Memory B cell (primary cell): Measurements from ENCODE around the gene SLC25A43.
"Not testable (repeated sequence)": the region's sequence is repeated elsewhere in the genome, so short reads cannot be mapped to it uniquely, and the experiment has no call there.

Experiments used
- ATAC-seq: fragments of 150-1000 bp; cut with Tn5 transposase; 2 replicates; pipeline ENCODE4 v1.10.0; 2021; ENCODE audit warnings: low read depth, mild to moderate bottlenecking, moderate library complexity
- DNase-seq, 2 donors: peaks; one replicate each; pipeline ENCODE4 v3.0.0; 2022; ENCODE audit warnings: low spot score in 2 of 2
- H3K27ac Mint-ChIP-seq: one replicate; pipeline ENCODE4 v1.8.0; 2022; ENCODE audit warnings: mild to moderate bottlenecking, moderate library complexity, mixed read lengths
- H3K27me3 Mint-ChIP-seq: one replicate; pipeline ENCODE4 v1.8.0; 2022; ENCODE audit warnings: mixed read lengths
- H3K36me3 Mint-ChIP-seq: one replicate; pipeline ENCODE4 v1.8.0; 2022; ENCODE audit warnings: mild to moderate bottlenecking, mixed read lengths
- H3K4me1 Mint-ChIP-seq: one replicate; pipeline ENCODE4 v1.8.0; 2022; ENCODE audit warnings: mixed read lengths
- H3K4me3 Mint-ChIP-seq: one replicate; pipeline ENCODE4 v1.8.0; 2022; ENCODE audit warnings: mild to moderate bottlenecking, moderate library complexity, mixed read lengths
- H3K9me3 Mint-ChIP-seq: one replicate; pipeline ENCODE4 v1.8.0; 2022; ENCODE audit warnings: mixed read lengths

Gene SLC25A43

DNA sequence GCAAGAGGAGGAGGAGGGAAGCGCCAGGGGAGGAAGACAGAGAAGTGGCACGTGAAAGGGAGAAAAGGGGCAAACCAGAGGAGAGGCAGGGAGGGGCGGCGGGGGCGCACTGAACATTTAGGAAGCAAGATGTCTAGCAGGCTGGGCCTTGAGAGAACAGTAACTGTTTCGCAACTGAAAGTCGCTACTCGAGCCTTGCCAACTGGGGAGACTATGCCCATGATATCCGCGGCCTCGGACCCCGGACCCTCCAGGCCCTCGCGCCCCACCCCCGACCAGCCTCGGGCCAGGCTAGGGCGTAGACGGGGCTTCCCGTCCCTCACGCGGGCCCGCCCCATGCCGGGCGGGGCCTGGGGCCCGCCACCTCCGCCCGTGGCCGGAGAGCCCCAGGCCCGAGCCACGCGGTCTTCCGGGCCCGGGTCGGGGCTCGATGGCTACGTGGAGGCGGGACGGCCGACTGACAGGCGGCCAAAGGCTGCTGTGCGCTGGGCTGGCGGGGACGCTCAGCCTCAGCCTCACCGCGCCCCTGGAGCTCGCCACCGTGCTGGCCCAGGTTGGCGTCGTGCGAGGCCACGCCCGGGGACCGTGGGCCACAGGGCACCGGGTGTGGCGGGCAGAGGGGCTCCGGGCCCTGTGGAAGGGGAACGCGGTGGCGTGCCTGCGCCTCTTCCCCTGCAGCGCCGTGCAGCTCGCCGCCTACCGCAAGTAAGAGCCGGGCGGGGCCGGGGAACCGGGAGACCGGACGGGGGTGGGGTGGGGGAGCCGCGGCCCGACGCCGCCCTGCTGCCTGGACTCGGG is at the start of gene SLC25A43:
TSS of gene SLC25A43 (plus strand) at position 363 of the 798 bp plus-strand sequence. CDS start at position 431, 68 bp downstream.
- peak within 1 kb of the TSS; percentile 99 for H3K4me3 Mint-ChIP-seq
- ATAC-seq: peak; percentile 81
- H3K9me3 Mint-ChIP-seq: no peaks in the 10 kb centered on the region
- peak; percentile 4 to 26 for DNase-seq
- no peaks in the 10 kb centered on the region for H3K27me3 Mint-ChIP-seq
- no peaks in the 10 kb centered on the region for H3K36me3 Mint-ChIP-seq
- peaks cover 20% of the 10 kb centered on the region for H3K4me1 Mint-ChIP-seq
- H3K27ac Mint-ChIP-seq: peak within 1 kb of the TSS; percentile 95

DNA sequence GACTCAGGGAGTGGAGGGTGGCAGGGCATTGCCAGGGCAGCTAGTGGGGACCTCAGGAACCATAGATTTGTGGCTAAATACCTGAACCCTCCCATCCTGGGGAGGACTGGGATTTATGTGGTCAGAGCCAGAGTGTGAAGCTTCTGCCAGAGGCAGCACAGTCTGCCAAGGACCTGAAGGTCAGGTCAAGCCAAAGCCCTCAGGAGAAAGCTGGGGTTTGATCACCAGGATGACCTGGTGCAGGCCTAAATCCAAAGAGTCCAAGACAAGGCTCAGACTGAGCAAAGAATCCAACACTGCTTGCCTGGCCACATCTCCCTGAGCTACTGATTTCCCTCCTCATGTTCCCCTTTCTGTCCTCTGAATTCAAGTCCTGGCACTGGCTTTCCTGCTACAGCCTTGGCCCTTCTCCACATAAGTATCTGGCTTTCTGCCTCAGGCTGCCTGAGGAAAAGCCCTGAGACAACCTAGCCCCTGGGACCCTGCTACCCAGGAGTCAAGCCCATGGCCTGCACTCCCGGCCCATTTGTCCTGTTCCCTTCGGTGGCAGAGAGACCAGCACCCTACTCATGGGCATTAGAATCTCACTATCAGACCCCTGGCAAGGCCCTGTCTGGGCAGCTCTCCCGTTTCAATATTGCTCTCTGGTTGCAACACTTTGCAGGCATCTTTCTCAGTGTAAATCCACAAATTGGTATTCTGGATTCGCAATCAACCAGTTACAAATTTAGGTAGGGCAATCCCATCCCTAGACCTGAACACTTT is 39.3 kb upstream of the SLC25A43 start:
- Mint-ChIP-seq H3K9me3 (no peaks in the 10 kb centered on the region), H3K36me3 (no peaks in the 10 kb centered on the region), H3K27ac (no peak overlapping the region), H3K27me3 (peaks cover 2% of the 10 kb centered on the region), H3K4me1 (no peaks in the 10 kb centered on the region), H3K4me3 (no peak overlapping the region)
- ATAC-seq (no peak), DNase-seq (no peak)

DNA sequence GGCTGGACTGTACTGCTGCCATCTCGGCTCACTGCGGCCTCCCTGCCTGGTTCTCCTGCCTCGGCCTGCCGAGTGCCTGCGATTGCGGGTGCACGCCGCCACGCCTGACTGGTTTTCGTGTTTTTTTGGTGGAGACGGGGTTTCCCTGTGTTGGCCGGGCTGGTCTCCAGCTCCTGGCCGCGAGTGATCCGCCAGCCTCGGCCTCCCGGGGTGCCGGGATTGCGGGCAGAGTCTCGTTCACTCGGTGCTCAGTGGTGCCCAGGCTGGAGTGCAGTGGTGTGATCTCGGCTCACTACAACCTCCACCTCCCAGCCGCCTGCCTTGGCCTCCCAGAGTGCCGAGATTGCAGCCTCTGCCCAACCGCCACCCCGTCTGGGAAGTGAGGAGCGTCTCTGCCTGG is 37.7 kb upstream of the SLC25A43 start:
- not testable (repeated sequence) for H3K27me3 Mint-ChIP-seq, H3K36me3 Mint-ChIP-seq, H3K4me3 Mint-ChIP-seq, DNase-seq, H3K9me3 Mint-ChIP-seq, H3K4me1 Mint-ChIP-seq, H3K27ac Mint-ChIP-seq, ATAC-seq

DNA sequence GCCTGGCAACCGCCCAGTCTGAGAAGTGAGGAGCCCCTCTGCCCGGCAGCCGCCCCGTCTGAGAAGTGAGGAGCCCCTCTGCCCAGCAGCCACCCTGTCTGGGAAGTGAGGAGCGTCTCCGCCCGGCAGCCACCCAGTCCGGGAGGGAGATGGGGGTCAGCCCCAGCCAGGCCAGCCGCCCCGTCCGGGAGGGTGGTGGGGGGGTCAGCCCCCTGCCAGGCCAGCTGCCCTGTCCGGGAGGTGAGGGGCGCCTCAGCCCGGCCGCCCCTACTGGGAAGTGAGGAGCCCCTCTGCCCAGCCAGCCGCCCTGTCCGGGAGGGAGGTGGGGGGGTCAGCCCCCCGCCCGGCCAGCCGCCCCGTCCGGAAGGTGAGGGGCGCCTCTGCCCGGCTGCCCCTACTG is 37.1 kb upstream of the SLC25A43 start:
- DNase-seq, H3K27ac Mint-ChIP-seq, H3K9me3 Mint-ChIP-seq, ATAC-seq, H3K36me3 Mint-ChIP-seq, H3K4me1 Mint-ChIP-seq, H3K27me3 Mint-ChIP-seq, H3K4me3 Mint-ChIP-seq: not testable (repeated sequence)

DNA sequence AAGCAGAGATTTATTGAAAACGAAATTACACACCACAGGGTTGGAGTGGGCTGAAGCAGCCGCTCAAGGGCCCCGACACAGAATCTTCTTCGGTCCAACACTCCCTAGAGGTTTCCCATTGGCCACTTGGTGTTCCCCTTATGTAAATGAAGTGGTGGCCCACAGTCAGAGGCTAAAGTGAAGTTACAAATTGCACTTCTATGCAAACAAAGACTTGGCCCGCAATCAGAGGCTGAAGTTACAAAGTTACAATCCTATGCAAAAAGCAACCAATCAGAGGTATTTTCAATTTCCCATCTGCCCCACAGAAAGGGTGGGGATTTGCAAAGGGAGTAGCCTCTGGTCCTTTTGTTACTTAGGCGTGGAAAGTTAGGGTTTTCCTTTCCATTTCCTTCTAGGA is 35.7 kb upstream of the SLC25A43 start:
- DNase-seq (no peak), ATAC-seq (no peak)
- no peaks in the 10 kb centered on the region for H3K9me3 Mint-ChIP-seq
- H3K36me3 Mint-ChIP-seq: no peaks in the 10 kb centered on the region
- H3K4me3 Mint-ChIP-seq: no peak overlapping the region
- H3K27me3 Mint-ChIP-seq: peaks cover 4% of the 10 kb centered on the region
- H3K4me1 Mint-ChIP-seq: no peaks in the 10 kb centered on the region
- no peak overlapping the region for H3K27ac Mint-ChIP-seq

DNA sequence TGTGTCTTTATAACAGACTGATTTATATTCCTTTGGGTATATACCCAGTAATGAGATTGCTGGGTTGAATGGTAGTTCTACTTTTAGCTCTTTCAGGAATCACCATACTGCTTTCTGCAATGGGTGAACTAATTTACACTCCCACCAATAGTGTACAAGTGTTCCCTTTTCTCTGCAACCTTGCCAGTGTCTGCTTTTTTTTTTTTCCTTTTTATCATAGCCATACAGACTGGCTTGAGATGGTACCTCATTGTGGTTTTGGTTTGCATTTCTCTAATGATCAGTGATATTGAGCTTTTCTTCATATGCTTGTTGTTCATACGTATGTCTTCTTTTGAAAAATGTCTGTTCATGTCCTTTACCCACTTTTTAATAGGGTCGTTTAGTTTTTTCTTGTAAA is 27.3 kb upstream of the SLC25A43 start:
- not testable (repeated sequence) for H3K9me3 Mint-ChIP-seq, H3K27ac Mint-ChIP-seq, H3K36me3 Mint-ChIP-seq, H3K4me3 Mint-ChIP-seq, H3K4me1 Mint-ChIP-seq, ATAC-seq, DNase-seq
- H3K27me3 Mint-ChIP-seq: peaks cover 10% of the 10 kb centered on the region

DNA sequence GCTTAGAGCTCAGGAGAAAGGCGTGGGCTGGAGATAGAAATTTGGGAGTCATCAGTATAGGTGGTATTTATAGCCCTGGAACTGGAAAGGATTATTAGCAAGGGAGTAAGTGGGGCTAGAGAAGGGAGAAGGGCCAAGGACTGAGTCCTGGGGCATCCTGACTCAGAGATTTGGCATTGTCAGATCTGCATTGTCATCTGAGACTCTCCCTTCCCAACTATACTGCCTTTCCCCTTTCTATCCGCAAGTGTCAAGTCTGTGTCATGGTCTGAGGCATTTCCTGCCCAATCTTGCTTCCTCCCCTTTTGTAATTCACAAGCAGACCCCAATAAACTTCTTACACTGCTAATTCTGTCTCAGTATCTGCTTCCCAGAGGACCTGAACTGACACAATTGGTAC is 24.4 kb upstream of the SLC25A43 start:
- Mint-ChIP-seq H3K9me3 (no peaks in the 10 kb centered on the region), H3K36me3 (peaks cover 2% of the 10 kb centered on the region), H3K27ac (no peak overlapping the region), H3K27me3 (peaks cover 9% of the 10 kb centered on the region), H3K4me3 (no peak overlapping the region), H3K4me1 (no peaks in the 10 kb centered on the region)
- no peak for ATAC-seq
- no peak for DNase-seq

DNA sequence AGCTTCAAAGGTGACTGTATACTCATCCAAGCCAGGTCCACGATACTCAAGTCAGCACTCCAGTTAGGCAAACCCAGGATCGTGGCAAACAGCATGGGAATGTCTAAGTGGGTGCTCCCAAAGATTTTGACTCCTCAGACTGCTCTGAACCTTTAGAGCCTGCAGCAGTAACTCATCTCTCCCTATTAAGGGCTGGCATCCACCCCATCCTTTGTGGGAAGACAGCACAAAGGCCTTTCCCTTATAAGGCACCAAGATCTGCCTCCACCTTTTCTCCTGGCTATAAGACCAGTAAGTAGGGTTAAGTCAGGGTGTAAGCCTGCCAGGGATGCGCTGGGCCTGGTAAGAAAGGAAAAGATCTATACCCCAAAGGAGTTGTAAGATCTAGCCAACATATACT is 23.6 kb upstream of the SLC25A43 start:
- ATAC-seq: no peak
- H3K9me3 Mint-ChIP-seq: no peaks in the 10 kb centered on the region
- peaks cover 2% of the 10 kb centered on the region for H3K36me3 Mint-ChIP-seq
- H3K27me3 Mint-ChIP-seq: peaks cover 9% of the 10 kb centered on the region
- no peaks in the 10 kb centered on the region for H3K4me1 Mint-ChIP-seq
- H3K27ac Mint-ChIP-seq: no peak overlapping the region
- H3K4me3 Mint-ChIP-seq: no peak overlapping the region
- no peak for DNase-seq

DNA sequence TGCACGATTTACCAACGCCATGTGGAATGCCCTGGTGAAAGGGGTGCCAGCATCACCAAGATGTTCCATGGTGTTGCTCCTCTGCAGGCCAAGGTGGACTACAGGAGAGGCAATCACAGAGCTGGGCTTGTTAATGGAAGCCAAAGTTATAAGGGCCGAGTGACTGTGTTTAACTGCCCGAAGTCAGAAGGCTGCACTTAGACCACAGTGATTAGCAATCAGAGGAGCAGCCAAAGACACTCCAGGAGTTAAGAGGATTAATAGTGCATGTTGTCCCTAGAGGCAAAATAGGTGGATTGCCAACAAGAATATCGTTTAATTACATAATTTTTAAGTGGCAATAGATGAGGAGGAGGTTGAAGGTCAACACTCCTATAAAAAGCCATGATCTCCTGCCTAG is 22.8 kb upstream of the SLC25A43 start:
- H3K36me3 Mint-ChIP-seq: peaks cover 2% of the 10 kb centered on the region
- peaks cover 9% of the 10 kb centered on the region for H3K27me3 Mint-ChIP-seq
- no peak for ATAC-seq
- H3K27ac Mint-ChIP-seq: no peak overlapping the region
- DNase-seq: no peak
- no peak overlapping the region for H3K4me3 Mint-ChIP-seq
- H3K9me3 Mint-ChIP-seq: no peaks in the 10 kb centered on the region
- H3K4me1 Mint-ChIP-seq: no peaks in the 10 kb centered on the region

DNA sequence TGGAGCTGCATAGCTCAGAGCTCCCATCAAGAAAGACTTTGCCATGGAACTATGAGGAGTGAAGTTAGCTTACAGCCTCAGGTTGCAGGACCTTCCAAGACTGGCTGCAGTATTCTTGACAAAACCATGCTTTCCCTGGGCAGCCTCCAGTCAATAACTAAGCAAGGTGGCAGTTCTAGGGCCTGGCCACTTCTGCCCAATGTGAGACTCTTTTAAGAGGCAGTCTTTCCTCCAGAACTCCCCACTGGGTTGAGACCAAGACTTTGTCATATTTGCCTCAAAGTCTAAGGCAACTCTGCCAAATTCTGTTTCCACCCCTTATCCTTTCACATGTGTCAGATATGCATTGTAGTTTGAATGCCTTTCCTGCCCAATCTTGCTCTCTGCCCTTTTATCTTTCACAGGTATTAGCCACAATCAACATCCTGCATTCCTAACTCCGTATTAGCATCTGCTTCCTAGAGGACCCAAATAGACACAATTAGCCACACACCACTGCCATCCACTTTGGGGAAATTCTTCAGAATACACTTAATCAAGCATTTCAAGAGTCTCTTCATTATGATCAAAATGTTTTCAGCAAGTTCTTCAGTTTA is 17.7 kb upstream of the SLC25A43 start:
- Mint-ChIP-seq H3K27ac (no peak overlapping the region), H3K27me3 (no peaks in the 10 kb centered on the region), H3K9me3 (no peaks in the 10 kb centered on the region), H3K36me3 (peaks cover 2% of the 10 kb centered on the region), H3K4me3 (no peak overlapping the region), H3K4me1 (peaks cover 5% of the 10 kb centered on the region)
- ATAC-seq: no peak
- no peak for DNase-seq

DNA sequence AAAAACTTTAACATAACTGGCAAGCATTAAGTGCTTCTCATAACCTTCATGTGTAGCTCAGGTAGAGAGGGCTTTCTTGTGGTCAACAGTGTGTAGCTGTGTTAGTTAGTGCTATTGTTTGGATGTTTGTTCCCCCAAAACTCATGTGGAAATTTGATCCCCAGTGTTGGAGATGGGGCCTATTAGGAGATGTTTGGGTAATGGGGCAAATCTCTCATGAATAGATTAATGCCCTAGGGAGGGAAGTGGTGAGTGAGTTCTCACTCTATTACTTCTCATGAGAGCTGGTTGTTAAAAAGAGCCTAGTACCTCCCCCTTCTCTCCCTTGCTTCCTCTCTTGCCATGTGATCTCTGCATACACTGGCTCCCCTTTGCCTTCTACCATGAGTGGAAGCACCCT is 16.5 kb upstream of the SLC25A43 start:
- no peak overlapping the region for H3K27ac Mint-ChIP-seq

DNA sequence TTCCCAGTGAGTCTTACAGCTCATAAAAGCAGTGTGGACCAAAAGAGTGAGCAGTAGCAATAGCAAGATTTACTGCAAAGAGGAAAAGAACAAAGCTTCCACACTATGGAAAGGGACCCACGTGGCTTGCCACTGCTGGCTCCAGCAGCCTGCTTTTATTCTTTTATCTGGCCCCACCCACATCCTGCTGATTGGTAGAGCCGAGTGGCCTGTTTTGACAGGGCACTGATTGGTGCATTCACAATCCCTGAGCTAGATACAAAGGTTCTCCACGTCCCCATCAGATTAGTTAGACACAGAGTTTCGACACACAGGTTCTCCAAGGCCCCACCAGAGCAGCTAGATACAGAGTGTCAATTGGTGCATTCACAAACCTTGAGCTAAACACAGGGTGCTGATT is 12.5 kb upstream of the SLC25A43 start:
- not testable (repeated sequence) for H3K27me3 Mint-ChIP-seq, H3K36me3 Mint-ChIP-seq, H3K27ac Mint-ChIP-seq, H3K4me3 Mint-ChIP-seq, DNase-seq, ATAC-seq, H3K9me3 Mint-ChIP-seq
- peaks cover 10% of the 10 kb centered on the region for H3K4me1 Mint-ChIP-seq

More for the DNA sequence above, 16.5 kb upstream of the SLC25A43 start:
- no peak overlapping the region for H3K4me3 Mint-ChIP-seq
- DNase-seq (no peak), ATAC-seq (peak; percentile 49)
- H3K9me3 Mint-ChIP-seq: no peaks in the 10 kb centered on the region
- H3K36me3 Mint-ChIP-seq: peaks cover 2% of the 10 kb centered on the region
- H3K27me3 Mint-ChIP-seq: no peaks in the 10 kb centered on the region
- H3K4me1 Mint-ChIP-seq: peaks cover 5% of the 10 kb centered on the region

DNA sequence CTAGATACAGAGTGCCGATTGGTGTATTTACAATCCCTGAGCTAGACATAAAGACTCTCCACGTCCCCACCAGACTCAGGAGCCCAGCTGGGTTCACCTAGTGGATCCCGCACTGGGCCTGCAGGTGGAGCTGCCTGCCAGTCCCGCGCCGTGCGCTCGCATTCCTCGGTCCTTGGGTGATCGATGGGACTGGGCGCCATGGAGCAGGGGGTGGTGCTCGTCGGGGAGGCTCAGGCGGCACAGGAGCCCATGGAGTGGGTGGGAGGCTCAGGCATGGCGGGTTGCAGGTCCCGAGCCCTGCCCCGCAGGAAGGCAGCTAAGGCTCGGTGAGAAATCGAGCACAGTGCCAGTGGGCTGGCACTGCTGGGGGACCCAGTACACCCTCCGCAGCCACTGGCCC is 11.7 kb upstream of the SLC25A43 start:
- not testable (repeated sequence) for H3K4me3 Mint-ChIP-seq, H3K27me3 Mint-ChIP-seq, H3K27ac Mint-ChIP-seq, H3K9me3 Mint-ChIP-seq, ATAC-seq, DNase-seq, H3K36me3 Mint-ChIP-seq
- peaks cover 10% of the 10 kb centered on the region for H3K4me1 Mint-ChIP-seq

DNA sequence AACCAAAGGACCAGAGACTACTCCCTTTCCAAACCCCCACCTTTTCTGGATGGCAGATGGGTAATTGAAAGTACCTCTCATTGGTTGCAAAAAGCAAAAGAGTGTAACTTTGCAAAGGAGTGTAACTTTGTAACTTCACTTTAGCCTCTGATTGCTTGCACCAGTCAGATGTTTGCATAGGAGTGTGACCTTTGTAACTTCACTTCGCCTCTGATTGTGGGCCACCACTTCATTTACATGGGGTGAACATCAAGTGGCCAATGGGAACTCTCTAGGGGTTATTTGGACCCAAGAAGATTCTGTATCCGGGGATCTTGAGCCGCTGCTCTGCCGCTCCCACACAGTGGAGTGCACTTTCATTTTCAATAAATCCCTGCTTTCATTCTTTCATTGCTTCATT is 9.9 kb upstream of the SLC25A43 start:
- H3K4me1 Mint-ChIP-seq: peaks cover 5% of the 10 kb centered on the region
- no peak overlapping the region for H3K27ac Mint-ChIP-seq
- no peaks in the 10 kb centered on the region for H3K36me3 Mint-ChIP-seq
- H3K4me3 Mint-ChIP-seq: peak overlapping the region; percentile 64
- H3K27me3 Mint-ChIP-seq: no peaks in the 10 kb centered on the region
- ATAC-seq (no peak), DNase-seq (no peak)
- H3K9me3 Mint-ChIP-seq: no peaks in the 10 kb centered on the region
